Liver (tissue), 9 donors: ENCODE data around the gene SCN2B. TPM values are rescaled to one million over a fixed set of nuclear protein-coding genes. Genes with fewer than 3 reads are reported as not detected.

Experiments
- DNase-seq: peaks from one replicate; pipeline ENCODE4 v3.0.0-alpha.2; 2017; ENCODE audit warnings: low spot score
- H3K27ac ChIP-seq, 2 donors: one replicate each; pipeline ENCODE4 v1.7.0; 2013; ENCODE audit warnings: inconsistent platforms in 2 of 2, low read length in 2 of 2, control low read depth in 1 of 2, low read depth in 1 of 2, mild to moderate bottlenecking in 1 of 2
- H3K27me3 ChIP-seq, 4 donors: one replicate each; pipeline versions ENCODE4 v1.6.1 to v1.7.0; 2013; ENCODE audit warnings: low read length in 3 of 4, inconsistent platforms in 1 of 4, mild to moderate bottlenecking in 1 of 4, moderate library complexity in 1 of 4; ENCODE audit not compliant: control insufficient read depth in 4 of 4, insufficient read depth in 4 of 4
- H3K36me3 ChIP-seq, 4 donors: one replicate each; pipeline versions ENCODE4 v1.6.1 to v1.7.0; 2013; ENCODE audit warnings: low read length in 3 of 4, mild to moderate bottlenecking in 3 of 4, low read depth in 1 of 4, moderate library complexity in 1 of 4; ENCODE audit not compliant: control insufficient read depth in 4 of 4, insufficient read depth in 3 of 4
- H3K4me1 ChIP-seq, 4 donors: one replicate each; pipeline versions ENCODE4 v1.6.1 to v1.7.0; 2013; ENCODE audit warnings: low read length in 3 of 4, mild to moderate bottlenecking in 3 of 4, moderate library complexity in 1 of 4; ENCODE audit not compliant: control insufficient read depth in 4 of 4, insufficient read depth in 4 of 4
- H3K4me3 ChIP-seq, 3 donors: one replicate each; pipeline versions ENCODE4 v1.6.1 to v1.7.0; 2013; ENCODE audit warnings: low read length in 3 of 3, control low read depth in 1 of 3, low read depth in 1 of 3, mild to moderate bottlenecking in 1 of 3
- H3K9ac ChIP-seq, 2 donors: one replicate each; pipeline ENCODE4 v1.7.0; 2013; ENCODE audit warnings: low read length in 2 of 2, mild to moderate bottlenecking in 2 of 2, moderate library complexity in 2 of 2, control low read depth in 1 of 2, low read depth in 1 of 2
- H3K9me3 ChIP-seq, 4 donors: one replicate each; pipeline versions ENCODE4 v1.6.1 to v1.7.0; 2013; ENCODE audit warnings: low read length in 3 of 4; ENCODE audit not compliant: control insufficient read depth in 4 of 4
- EGR1 ChIP-seq, 2 donors: IDR thresholded peaks; 2 replicates each; pipeline ENCODE4 v1.6.1; 2016 to 2018; ENCODE audit warnings: antibody characterized with exemption in 2 of 2, low read depth in 2 of 2
- FOXA1 ChIP-seq: IDR thresholded peaks from 2 replicates; pipeline ENCODE4 v1.6.1; 2016; ENCODE audit warnings: antibody characterized with exemption
- FOXA2 ChIP-seq: IDR thresholded peaks from 2 replicates; pipeline ENCODE4 v1.6.1; 2016; ENCODE audit warnings: antibody characterized with exemption
- GABPA ChIP-seq, 2 donors: IDR thresholded peaks in 1 of 2; conservative IDR thresholded peaks in 1 of 2; 2 replicates each; pipeline ENCODE4 v1.6.1; 2016; ENCODE audit warnings: antibody characterized with exemption in 2 of 2, mild to moderate bottlenecking in 1 of 2, moderate library complexity in 1 of 2
- HNF4A ChIP-seq, 2 donors: conservative IDR thresholded peaks; 2 replicates each; pipeline ENCODE4 v1.6.1; 2016; ENCODE audit warnings: antibody characterized with exemption in 2 of 2, mild to moderate bottlenecking in 2 of 2
- HNF4G ChIP-seq: IDR thresholded peaks from 2 replicates; pipeline ENCODE4 v1.6.1; 2016; ENCODE audit warnings: antibody characterized with exemption
- JUND ChIP-seq, 2 donors: IDR thresholded peaks; 2 replicates each; pipeline ENCODE4 v1.6.1; 2016; ENCODE audit warnings: antibody characterized with exemption in 2 of 2
- NR2F2 ChIP-seq: IDR thresholded peaks from 2 replicates; pipeline ENCODE4 v1.6.1; 2016; ENCODE audit warnings: antibody characterized with exemption
- RAD21 ChIP-seq, 2 donors: IDR thresholded peaks; 2 replicates each; pipeline ENCODE4 v1.6.1; 2016; ENCODE audit warnings: antibody characterized with exemption in 2 of 2, mild to moderate bottlenecking in 2 of 2
- RXRA ChIP-seq, 2 donors: IDR thresholded peaks; 2 replicates each; pipeline ENCODE4 v1.6.1; 2017 to 2018; ENCODE audit warnings: antibody characterized with exemption in 2 of 2, mild to moderate bottlenecking in 1 of 2
- SP1 ChIP-seq: IDR thresholded peaks from 2 replicates; pipeline ENCODE4 v1.6.1; 2018; ENCODE audit warnings: antibody characterized with exemption, mild to moderate bottlenecking
- TAF1 ChIP-seq: conservative IDR thresholded peaks from 2 replicates; pipeline ENCODE4 v1.6.1; 2016; ENCODE audit warnings: antibody characterized with exemption, mild to moderate bottlenecking
- YY1 ChIP-seq: IDR thresholded peaks from 2 replicates; pipeline ENCODE4 v1.6.1; 2016; ENCODE audit warnings: antibody characterized with exemption, mild to moderate bottlenecking
- WGBS: extraction: QIAGEN DNeasy Blood & Tissue Kit; methylation state at CpG from one replicate; pipeline ENCODE4 v1.1.7; 2013; 5-methylcytosine and 5-hydroxymethylcytosine counted together
- polyA plus RNA-seq, 2 donors: library from polyadenylated mRNA; stranded (reverse) in 1 of 2; unstranded in 1 of 2; fragments of 200-250 nt in 1 of 2; fragments of >200 nt in 1 of 2; fragmentation: Nextera tagmentation in 1 of 2; extraction: Ambion mirVana in 1 of 2; gene quantifications; one replicate each; pipeline versions ENCODE4 v1.2.1 to v1.2.3, GENCODE V29; 2013 to 2015
- total RNA-seq, 2 donors: library from RNA; depleted of rRNA; stranded (reverse); fragments of >200 nt; gene quantifications; one replicate each; pipeline ENCODE4 v1.2.3, GENCODE V29; 2014
- TF ChIP-seq, protein P1 (sequence below): fragments of 150-350 bp; IDR thresholded peaks from 2 replicates; pipeline ENCODE4 v1.5.1; 2017; ENCODE audit warnings: improper control_type of control experiment, low read depth, low read length; ENCODE audit not compliant: missing input control
- TF ChIP-seq, protein P2 (sequence below): IDR thresholded peaks from 2 replicates; pipeline ENCODE4 v1.6.1; 2016; ENCODE audit warnings: antibody characterized with exemption
- TF ChIP-seq, protein P3 (sequence below): IDR thresholded peaks from 2 replicates; pipeline ENCODE4 v1.6.1; 2016; ENCODE audit warnings: antibody characterized with exemption
- TF ChIP-seq, protein P4 (sequence below): IDR thresholded peaks from 2 replicates; pipeline ENCODE4 v1.6.1; 2016; ENCODE audit warnings: antibody characterized with exemption
- TF ChIP-seq, protein P5 (sequence below): IDR thresholded peaks from 2 replicates; pipeline ENCODE4 v1.6.1; 2016; ENCODE audit warnings: antibody characterized with exemption, mild to moderate bottlenecking
- donor health status: healthy.
- donor health status: healthy.
- donor health status: healthy.
- donor health status: healthy.
- donor health status: healthy.

SCN2B gene
- total and polyA plus RNA-seq, 4 donors = 0.01 to 0.05 TPM; not detected in 2

DNA sequence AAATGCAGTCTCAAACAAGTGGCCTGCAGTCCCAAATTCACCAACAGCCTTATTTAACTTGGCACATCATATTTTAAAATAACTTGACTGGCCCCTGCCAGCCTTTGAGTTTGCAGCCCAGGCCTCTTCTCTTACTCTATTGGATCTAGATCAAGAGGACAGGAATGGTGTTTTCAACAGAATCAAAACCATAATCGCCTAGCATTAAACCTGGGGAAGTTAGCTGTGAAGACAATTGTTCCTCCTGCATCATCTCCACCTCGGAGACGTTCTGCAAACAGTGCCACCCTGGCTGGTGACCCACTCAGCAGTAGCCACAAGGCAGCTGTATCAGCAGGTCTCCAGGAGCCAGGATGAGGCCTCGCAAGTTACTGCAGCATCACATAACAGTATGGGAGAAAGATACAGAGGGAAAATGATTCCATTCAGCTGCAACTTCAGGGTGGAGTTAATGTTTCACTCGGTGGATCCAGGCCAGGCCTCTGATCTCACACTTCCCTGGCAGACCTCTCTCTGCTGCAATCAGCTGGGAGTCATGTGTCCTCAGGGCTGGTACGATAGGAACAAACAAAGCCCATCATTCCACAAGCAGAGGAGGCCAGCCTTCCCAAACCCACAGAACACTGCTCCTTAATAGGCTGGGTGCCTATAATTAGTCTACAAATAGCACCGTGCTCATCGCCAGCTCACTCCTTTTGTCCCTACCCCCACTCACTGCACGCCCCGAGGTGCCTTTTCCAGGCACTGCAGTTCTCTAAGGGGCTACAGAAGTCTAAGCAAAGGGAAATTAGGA lies 18.6 kb upstream of the SCN2B start:
- no peaks in the 10 kb centered on the region for H3K27me3 ChIP-seq
- H3K36me3 ChIP-seq = no peaks in the 10 kb centered on the region
- H3K9ac ChIP-seq = no peak overlapping the region
- H3K4me1 ChIP-seq = peaks cover 13 to 38% (median 28%) of the 10 kb centered on the region in 4 donors
- DNase-seq = peak; percentile 75
- 24% methylated on average over 10 of the region's 10 CpGs for WGBS
- H3K9me3 ChIP-seq = peaks cover 0 to 2% (median 0%) of the 10 kb centered on the region in 4 donors
- H3K27ac ChIP-seq = peak overlapping the region; percentile 76 to 81
- TF ChIP-seq, protein P1, sequence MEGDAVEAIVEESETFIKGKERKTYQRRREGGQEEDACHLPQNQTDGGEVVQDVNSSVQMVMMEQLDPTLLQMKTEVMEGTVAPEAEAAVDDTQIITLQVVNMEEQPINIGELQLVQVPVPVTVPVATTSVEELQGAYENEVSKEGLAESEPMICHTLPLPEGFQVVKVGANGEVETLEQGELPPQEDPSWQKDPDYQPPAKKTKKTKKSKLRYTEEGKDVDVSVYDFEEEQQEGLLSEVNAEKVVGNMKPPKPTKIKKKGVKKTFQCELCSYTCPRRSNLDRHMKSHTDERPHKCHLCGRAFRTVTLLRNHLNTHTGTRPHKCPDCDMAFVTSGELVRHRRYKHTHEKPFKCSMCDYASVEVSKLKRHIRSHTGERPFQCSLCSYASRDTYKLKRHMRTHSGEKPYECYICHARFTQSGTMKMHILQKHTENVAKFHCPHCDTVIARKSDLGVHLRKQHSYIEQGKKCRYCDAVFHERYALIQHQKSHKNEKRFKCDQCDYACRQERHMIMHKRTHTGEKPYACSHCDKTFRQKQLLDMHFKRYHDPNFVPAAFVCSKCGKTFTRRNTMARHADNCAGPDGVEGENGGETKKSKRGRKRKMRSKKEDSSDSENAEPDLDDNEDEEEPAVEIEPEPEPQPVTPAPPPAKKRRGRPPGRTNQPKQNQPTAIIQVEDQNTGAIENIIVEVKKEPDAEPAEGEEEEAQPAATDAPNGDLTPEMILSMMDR = no peak
- TF ChIP-seq, protein P2, sequence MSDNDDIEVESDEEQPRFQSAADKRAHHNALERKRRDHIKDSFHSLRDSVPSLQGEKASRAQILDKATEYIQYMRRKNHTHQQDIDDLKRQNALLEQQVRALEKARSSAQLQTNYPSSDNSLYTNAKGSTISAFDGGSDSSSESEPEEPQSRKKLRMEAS = peak; percentile 65
- TF ChIP-seq EGR1 (IDR thresholded peaks at IDR 0.05; ENCODE audit: low read depth in 2 of 2) (peak in 1 of 2 donors; percentile 72), GABPA (IDR thresholded peaks at IDR 0.05 in 1 of 2, conservative IDR thresholded peaks at IDR 0.05 in 1 of 2) (peak in 1 of 2 donors; percentile 64), RXRA (IDR thresholded peaks at IDR 0.05) (peak; percentile 71 to 90), FOXA2 (peak; percentile 62), TAF1 (peak; percentile 68), NR2F2 (no peak), JUND (IDR thresholded peaks at IDR 0.05) (peak; percentile 76 to 90), FOXA1 (peak; percentile 74), YY1 (peak; percentile 78), SP1 (peak; percentile 86), HNF4G (no peak), HNF4A (conservative IDR thresholded peaks at IDR 0.05) (peak; percentile 50 to 77), RAD21 (IDR thresholded peaks at IDR 0.05) (peak; percentile 52 to 71)
- TF ChIP-seq, protein P3, sequence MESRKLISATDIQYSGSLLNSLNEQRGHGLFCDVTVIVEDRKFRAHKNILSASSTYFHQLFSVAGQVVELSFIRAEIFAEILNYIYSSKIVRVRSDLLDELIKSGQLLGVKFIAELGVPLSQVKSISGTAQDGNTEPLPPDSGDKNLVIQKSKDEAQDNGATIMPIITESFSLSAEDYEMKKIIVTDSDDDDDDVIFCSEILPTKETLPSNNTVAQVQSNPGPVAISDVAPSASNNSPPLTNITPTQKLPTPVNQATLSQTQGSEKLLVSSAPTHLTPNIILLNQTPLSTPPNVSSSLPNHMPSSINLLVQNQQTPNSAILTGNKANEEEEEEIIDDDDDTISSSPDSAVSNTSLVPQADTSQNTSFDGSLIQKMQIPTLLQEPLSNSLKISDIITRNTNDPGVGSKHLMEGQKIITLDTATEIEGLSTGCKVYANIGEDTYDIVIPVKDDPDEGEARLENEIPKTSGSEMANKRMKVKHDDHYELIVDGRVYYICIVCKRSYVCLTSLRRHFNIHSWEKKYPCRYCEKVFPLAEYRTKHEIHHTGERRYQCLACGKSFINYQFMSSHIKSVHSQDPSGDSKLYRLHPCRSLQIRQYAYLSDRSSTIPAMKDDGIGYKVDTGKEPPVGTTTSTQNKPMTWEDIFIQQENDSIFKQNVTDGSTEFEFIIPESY = peak; percentile 72
- TF ChIP-seq, protein P4, sequence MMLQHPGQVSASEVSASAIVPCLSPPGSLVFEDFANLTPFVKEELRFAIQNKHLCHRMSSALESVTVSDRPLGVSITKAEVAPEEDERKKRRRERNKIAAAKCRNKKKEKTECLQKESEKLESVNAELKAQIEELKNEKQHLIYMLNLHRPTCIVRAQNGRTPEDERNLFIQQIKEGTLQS = peak; percentile 62
- TF ChIP-seq, protein P5, sequence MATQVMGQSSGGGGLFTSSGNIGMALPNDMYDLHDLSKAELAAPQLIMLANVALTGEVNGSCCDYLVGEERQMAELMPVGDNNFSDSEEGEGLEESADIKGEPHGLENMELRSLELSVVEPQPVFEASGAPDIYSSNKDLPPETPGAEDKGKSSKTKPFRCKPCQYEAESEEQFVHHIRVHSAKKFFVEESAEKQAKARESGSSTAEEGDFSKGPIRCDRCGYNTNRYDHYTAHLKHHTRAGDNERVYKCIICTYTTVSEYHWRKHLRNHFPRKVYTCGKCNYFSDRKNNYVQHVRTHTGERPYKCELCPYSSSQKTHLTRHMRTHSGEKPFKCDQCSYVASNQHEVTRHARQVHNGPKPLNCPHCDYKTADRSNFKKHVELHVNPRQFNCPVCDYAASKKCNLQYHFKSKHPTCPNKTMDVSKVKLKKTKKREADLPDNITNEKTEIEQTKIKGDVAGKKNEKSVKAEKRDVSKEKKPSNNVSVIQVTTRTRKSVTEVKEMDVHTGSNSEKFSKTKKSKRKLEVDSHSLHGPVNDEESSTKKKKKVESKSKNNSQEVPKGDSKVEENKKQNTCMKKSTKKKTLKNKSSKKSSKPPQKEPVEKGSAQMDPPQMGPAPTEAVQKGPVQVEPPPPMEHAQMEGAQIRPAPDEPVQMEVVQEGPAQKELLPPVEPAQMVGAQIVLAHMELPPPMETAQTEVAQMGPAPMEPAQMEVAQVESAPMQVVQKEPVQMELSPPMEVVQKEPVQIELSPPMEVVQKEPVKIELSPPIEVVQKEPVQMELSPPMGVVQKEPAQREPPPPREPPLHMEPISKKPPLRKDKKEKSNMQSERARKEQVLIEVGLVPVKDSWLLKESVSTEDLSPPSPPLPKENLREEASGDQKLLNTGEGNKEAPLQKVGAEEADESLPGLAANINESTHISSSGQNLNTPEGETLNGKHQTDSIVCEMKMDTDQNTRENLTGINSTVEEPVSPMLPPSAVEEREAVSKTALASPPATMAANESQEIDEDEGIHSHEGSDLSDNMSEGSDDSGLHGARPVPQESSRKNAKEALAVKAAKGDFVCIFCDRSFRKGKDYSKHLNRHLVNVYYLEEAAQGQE = peak; percentile 74
- H3K4me3 ChIP-seq = no peak overlapping the region
